NCI-H510A treated with DMSO at 0.1 percent for 48 hours (cell line): ENCODE data around the gene LRRC3C.
"Not testable (repeated sequence)": the region's sequence is repeated elsewhere in the genome, so short reads cannot be mapped to it uniquely, and the experiment has no call there.

Source experiments
- DNase-seq: peaks from one replicate; lab custom pipeline; 2025; lab: John Stamatoyannopoulos, UW

The LRRC3C gene

GRCh38 chr17:39927101-39927928 is at the start of gene LRRC3C, which contains the start of gene ORMDL3:
Gene LRRC3C (plus strand): TSS chr17:39927732. CDS start chr17:39941524, 13,792 bp downstream.
Gene ORMDL3 (minus strand): TSS chr17:39927601. CDS start chr17:39924203, 3,398 bp downstream.
- DNase-seq = peak; percentile 89

- DNase-seq = not testable (repeated sequence)
Measured at GRCh38 chr17:39886102-39886501, 41.4 kb upstream of the LRRC3C start.

- DNase-seq = no peak
Measured at GRCh38 chr17:39887078-39887477, 40.5 kb upstream of the LRRC3C start.

- no peak for DNase-seq
Measured at GRCh38 chr17:39889200-39889599, 38.3 kb upstream of the LRRC3C start.

GRCh38 chr17:39894681-39895376 is 32.7 kb upstream of the LRRC3C start:
- DNase-seq = no peak

GRCh38 chr17:39898088-39898487 is 29.4 kb upstream of the LRRC3C start:
- DNase-seq = no peak

- DNase-seq = peak; percentile 56
Measured at GRCh38 chr17:39899215-39899614, 28.3 kb upstream of the LRRC3C start.

GRCh38 chr17:39902027-39902426 is 25.5 kb upstream of the LRRC3C start:
- DNase-seq = not testable (repeated sequence)

GRCh38 chr17:39903158-39903884 is 24.2 kb upstream of the LRRC3C start:
- no peak for DNase-seq

GRCh38 chr17:39904990-39905288 is 22.6 kb upstream of the LRRC3C start:
- DNase-seq = no peak

- DNase-seq = no peak
Measured at GRCh38 chr17:39908789-39909352, 18.7 kb upstream of the LRRC3C start.

GRCh38 chr17:39913989-39914388 is 13.5 kb upstream of the LRRC3C start:
- no peak for DNase-seq

GRCh38 chr17:39915559-39915958 is 12.0 kb upstream of the LRRC3C start:
- DNase-seq = no peak

- peak; percentile 1 for DNase-seq
Measured at GRCh38 chr17:39916918-39917317, 10.6 kb upstream of the LRRC3C start.

GRCh38 chr17:39919087-39919683 is 8.3 kb upstream of the LRRC3C start:
- DNase-seq = no peak

- DNase-seq = no peak
Measured at GRCh38 chr17:39920218-39921210, 7.0 kb upstream of the LRRC3C start.

- DNase-seq = no peak
Measured at GRCh38 chr17:39921323-39921722, 6.2 kb upstream of the LRRC3C start.

- DNase-seq = no peak
Measured at GRCh38 chr17:39922006-39922405, 5.5 kb upstream of the LRRC3C start.

- DNase-seq = no peak
Measured at GRCh38 chr17:39923230-39923629, 4.3 kb upstream of the LRRC3C start.

- peak; percentile 22 for DNase-seq
Measured at GRCh38 chr17:39923836-39924690, 3.5 kb upstream of the LRRC3C start.
